ENCODE data around the gene NME3. TPM values are rescaled to one million over a fixed set of nuclear protein-coding genes. Genes with fewer than 3 reads are reported as not detected.
"Not testable (repeated sequence)": the region's sequence is repeated elsewhere in the genome, so short reads cannot be mapped to it uniquely, and the experiment has no call there.

Gene NME3
- total and polyA plus RNA-seq, 2 donors = 34.7 to 163 TPM

GRCh38 chr16:1800701-1801100, 29.4 kb upstream of the NME3 start:
- no peak for DNase-seq (ENCODE audit: low read depth in 6 of 9, low spot score in 9 of 9)
- Histone ChIP-seq H3K4me3 (ENCODE audit: low read length in 2 of 2) (no peak overlapping the region), H3K27me3 (ENCODE audit: control insufficient read depth in 2 of 2, insufficient read depth in 1 of 2, low read length in 1 of 2) (no peaks in the 10 kb centered on the region)

GRCh38 chr16:1799263-1799662, 27.9 kb upstream of the NME3 start:
- peaks cover 1 to 16% of the 10 kb centered on the region in 2 donors for H3K9me3 ChIP-seq (ENCODE audit: control insufficient read depth in 2 of 2, insufficient read depth in 1 of 2, low read length in 1 of 2)
- H3K27me3 ChIP-seq (ENCODE audit: control insufficient read depth in 2 of 2, insufficient read depth in 1 of 2, low read length in 1 of 2); H3K27ac ChIP-seq (ENCODE audit: low read depth in 1 of 2, low read length in 1 of 2); DNase-seq (ENCODE audit: low read depth in 6 of 9, low spot score in 9 of 9); H3K4me1 ChIP-seq (ENCODE audit: control insufficient read depth in 2 of 2, insufficient read depth in 2 of 2, low read length in 2 of 2); H3K4me3 ChIP-seq (ENCODE audit: low read length in 2 of 2); H3K36me3 ChIP-seq (ENCODE audit: control insufficient read depth in 2 of 2, insufficient read depth in 2 of 2, low read length in 1 of 2): not testable (repeated sequence)
- 89% methylated on average over 5 of the region's 5 CpGs for WGBS

More at GRCh38 chr16:1800701-1801100, 29.4 kb upstream of the NME3 start:
- 92% methylated on average over 10 of the region's 10 CpGs for WGBS
- H3K9me3 ChIP-seq (ENCODE audit: control insufficient read depth in 2 of 2, insufficient read depth in 1 of 2, low read length in 1 of 2) = peaks cover 1 to 16% of the 10 kb centered on the region in 2 donors
- H3K4me1 ChIP-seq (ENCODE audit: control insufficient read depth in 2 of 2, insufficient read depth in 2 of 2, low read length in 2 of 2) = no peaks in the 10 kb centered on the region
- no peaks in the 10 kb centered on the region for H3K36me3 ChIP-seq (ENCODE audit: control insufficient read depth in 2 of 2, insufficient read depth in 2 of 2, low read length in 1 of 2)
- no peak overlapping the region for H3K27ac ChIP-seq (ENCODE audit: low read depth in 1 of 2, low read length in 1 of 2)

- Histone ChIP-seq H3K27me3 (ENCODE audit: control insufficient read depth in 2 of 2, insufficient read depth in 1 of 2, low read length in 1 of 2) (no peaks in the 10 kb centered on the region), H3K9me3 (ENCODE audit: control insufficient read depth in 2 of 2, insufficient read depth in 1 of 2, low read length in 1 of 2) (peaks cover 1 to 20% of the 10 kb centered on the region in 2 donors), H3K4me1 (ENCODE audit: control insufficient read depth in 2 of 2, insufficient read depth in 2 of 2, low read length in 2 of 2) (peaks cover 0 to 3% of the 10 kb centered on the region in 2 donors), H3K27ac (ENCODE audit: low read depth in 1 of 2, low read length in 1 of 2) (no peak overlapping the region), H3K36me3 (ENCODE audit: control insufficient read depth in 2 of 2, insufficient read depth in 2 of 2, low read length in 1 of 2) (peaks cover 8 to 25% of the 10 kb centered on the region in 2 donors), H3K4me3 (ENCODE audit: low read length in 2 of 2) (no peak overlapping the region)
- no peak for DNase-seq (ENCODE audit: low read depth in 6 of 9, low spot score in 9 of 9)
- 95% methylated on average over 32 of the region's 32 CpGs for WGBS
Measured at GRCh38 chr16:1794908-1795666, 23.7 kb upstream of the NME3 start.

GRCh38 chr16:1794221-1794871, 23.0 kb upstream of the NME3 start:
- no peak overlapping the region for H3K27ac ChIP-seq (ENCODE audit: low read depth in 1 of 2, low read length in 1 of 2)
- no peaks in the 10 kb centered on the region for H3K27me3 ChIP-seq (ENCODE audit: control insufficient read depth in 2 of 2, insufficient read depth in 1 of 2, low read length in 1 of 2)
- WGBS = 86% methylated on average over 18 of the region's 18 CpGs
- peaks cover 15 to 32% of the 10 kb centered on the region in 2 donors for H3K36me3 ChIP-seq (ENCODE audit: control insufficient read depth in 2 of 2, insufficient read depth in 2 of 2, low read length in 1 of 2)
- peaks cover 0 to 3% of the 10 kb centered on the region in 2 donors for H3K4me1 ChIP-seq (ENCODE audit: control insufficient read depth in 2 of 2, insufficient read depth in 2 of 2, low read length in 2 of 2)
- DNase-seq (ENCODE audit: low read depth in 6 of 9, low spot score in 9 of 9) = no peak
- H3K4me3 ChIP-seq (ENCODE audit: low read length in 2 of 2) = no peak overlapping the region
- peaks cover 1 to 15% of the 10 kb centered on the region in 2 donors for H3K9me3 ChIP-seq (ENCODE audit: control insufficient read depth in 2 of 2, insufficient read depth in 1 of 2, low read length in 1 of 2)

- H3K4me3 ChIP-seq (ENCODE audit: low read length in 2 of 2) = no peak within 1 kb of the TSS
- H3K27ac ChIP-seq (ENCODE audit: low read depth in 1 of 2, low read length in 1 of 2) = no peak within 1 kb of the TSS
- H3K27me3 ChIP-seq (ENCODE audit: control insufficient read depth in 2 of 2, insufficient read depth in 1 of 2, low read length in 1 of 2) = no peaks in the 10 kb centered on the region
- peaks cover 22 to 38% of the 10 kb centered on the region in 2 donors for H3K36me3 ChIP-seq (ENCODE audit: control insufficient read depth in 2 of 2, insufficient read depth in 2 of 2, low read length in 1 of 2)
- WGBS = 88% methylated on average over 28 of the region's 28 CpGs
- peaks cover 0 to 3% of the 10 kb centered on the region in 2 donors for H3K4me1 ChIP-seq (ENCODE audit: control insufficient read depth in 2 of 2, insufficient read depth in 2 of 2, low read length in 2 of 2)
- H3K9me3 ChIP-seq (ENCODE audit: control insufficient read depth in 2 of 2, insufficient read depth in 1 of 2, low read length in 1 of 2) = peaks cover 1 to 13% of the 10 kb centered on the region in 2 donors
- no peak for DNase-seq (ENCODE audit: low read depth in 6 of 9, low spot score in 9 of 9)
Measured at GRCh38 chr16:1793578-1794220, 22.4 kb upstream of the NME3 start, which contains the start of gene IGFALS. Gene IGFALS, minus strand, starts transcription at chr16:1793705. Its CDS starts 53 bp downstream, at chr16:1793652.

- no peak for DNase-seq (ENCODE audit: low read depth in 6 of 9, low spot score in 9 of 9)
- no peak overlapping the region for H3K4me3 ChIP-seq (ENCODE audit: low read length in 2 of 2)
- WGBS = 94% methylated on average over 33 of the region's 33 CpGs
- peaks cover 0 to 3% of the 10 kb centered on the region in 2 donors for H3K4me1 ChIP-seq (ENCODE audit: control insufficient read depth in 2 of 2, insufficient read depth in 2 of 2, low read length in 2 of 2)
- H3K9me3 ChIP-seq (ENCODE audit: control insufficient read depth in 2 of 2, insufficient read depth in 1 of 2, low read length in 1 of 2) = peaks cover 0 to 6% of the 10 kb centered on the region in 2 donors
- no peak overlapping the region for H3K27ac ChIP-seq (ENCODE audit: low read depth in 1 of 2, low read length in 1 of 2)
- no peaks in the 10 kb centered on the region for H3K27me3 ChIP-seq (ENCODE audit: control insufficient read depth in 2 of 2, insufficient read depth in 1 of 2, low read length in 1 of 2)
- peaks cover 28 to 45% of the 10 kb centered on the region in 2 donors for H3K36me3 ChIP-seq (ENCODE audit: control insufficient read depth in 2 of 2, insufficient read depth in 2 of 2, low read length in 1 of 2)
Measured at GRCh38 chr16:1792836-1793577, 21.7 kb upstream of the NME3 start.

- no peak for DNase-seq (ENCODE audit: low read depth in 6 of 9, low spot score in 9 of 9)
- Histone ChIP-seq H3K27ac (ENCODE audit: low read depth in 1 of 2, low read length in 1 of 2) (no peak overlapping the region), H3K9me3 (ENCODE audit: control insufficient read depth in 2 of 2, insufficient read depth in 1 of 2, low read length in 1 of 2) (peaks cover 0 to 4% of the 10 kb centered on the region in 2 donors), H3K27me3 (ENCODE audit: control insufficient read depth in 2 of 2, insufficient read depth in 1 of 2, low read length in 1 of 2) (no peaks in the 10 kb centered on the region), H3K4me1 (ENCODE audit: control insufficient read depth in 2 of 2, insufficient read depth in 2 of 2, low read length in 2 of 2) (peaks cover 0 to 3% of the 10 kb centered on the region in 2 donors), H3K36me3 (ENCODE audit: control insufficient read depth in 2 of 2, insufficient read depth in 2 of 2, low read length in 1 of 2) (peaks cover 36 to 53% of the 10 kb centered on the region in 2 donors), H3K4me3 (ENCODE audit: low read length in 2 of 2) (no peak overlapping the region)
- WGBS = 96% methylated on average over 59 of the region's 59 CpGs
Measured at GRCh38 chr16:1791943-1792812, 20.8 kb upstream of the NME3 start.
